Ovary (tissue), 9 donors: Measurements from ENCODE around the gene MATK. TPM values are rescaled to one million over a fixed set of nuclear protein-coding genes. Genes with fewer than 3 reads are reported as not detected.

ENCODE experiments used
- DNase-seq, 5 donors: peaks; one replicate each; pipeline ENCODE4 v3.0.0-alpha.2; 2019 to 2020
- H3K27ac ChIP-seq, 2 donors: fragments of 200-600 bp; one replicate each; pipeline versions ENCODE4 v1.5.1 to v1.8.0; 2019 to 2022
- H3K27me3 ChIP-seq: fragments of 200-600 bp; one replicate; pipeline ENCODE4 v1.8.0; 2022
- H3K36me3 ChIP-seq: fragments of 200-600 bp; sonication (generic); one replicate; pipeline ENCODE4 v1.5.1; 2019
- H3K4me1 ChIP-seq: one replicate; pipeline ENCODE4 v1.8.1; 2013; ENCODE audit warnings: mild to moderate bottlenecking, moderate library complexity; ENCODE audit not compliant: insufficient read depth
- H3K4me3 ChIP-seq: fragments of 200-600 bp; sonication (generic); one replicate; pipeline ENCODE4 v1.5.1; 2017
- H3K9me3 ChIP-seq, 2 donors: fragments of 200-600 bp in 1 of 2; sonication (generic) in 1 of 2; one replicate each; pipeline versions ENCODE4 v1.5.1 to v1.8.1; 2013 to 2019; ENCODE audit warnings: mild to moderate bottlenecking in 1 of 2, moderate library complexity in 1 of 2
- CTCF ChIP-seq, 3 donors: fragments of 450-650 bp in 2 of 3; fragments of 200-600 bp in 1 of 3; IDR thresholded peaks; one replicate each; pipeline versions ENCODE4 v1.5.1 to v1.8.0; 2016 to 2022; ENCODE audit warnings: antibody characterized with exemption in 3 of 3, mild to moderate bottlenecking in 1 of 3
- EP300 ChIP-seq: sonication (generic); formaldehyde crosslinking; IDR thresholded peaks from one replicate; pipeline ENCODE4 v1.6.1; 2017; ENCODE audit warnings: antibody characterized with exemption
- POLR2A ChIP-seq: fragments of 450-650 bp; IDR thresholded peaks from one replicate; pipeline ENCODE4 v1.6.1; 2017; ENCODE audit warnings: antibody characterized with exemption, mild to moderate bottlenecking, moderate library complexity
- WGBS, 3 donors: extraction: QIAGEN DNeasy Blood & Tissue Kit in 1 of 3; methylation state at CpG; one replicate each; pipeline versions ENCODE4 v1.1.5 to v1.1.7; 2013 to 2017; 5-methylcytosine and 5-hydroxymethylcytosine counted together
- intact Hi-C, 4 donors: fragments of 100-400 bp; cut with DNase I; formaldehyde crosslinking; loops; one replicate each; pipeline versions ENCODE4 v1.11.0 to v1.15.1; 2022 to 2023
- polyA plus RNA-seq, 2 donors: library from polyadenylated mRNA; stranded (reverse); fragments of 200-250 nt in 1 of 2; fragments of 350-450 nt in 1 of 2; fragmentation: Illumina TruSeq in 1 of 2; extraction: RNeasy Lipid Tissue Mini Kit (QIAGEN cat#74804) in 1 of 2; gene quantifications; one replicate each; pipeline ENCODE4 v1.2.3, GENCODE V29; 2013 to 2014
- total RNA-seq, 7 donors: library from RNA; depleted of rRNA in 2 of 7; stranded (reverse); fragments of >200 nt in 2 of 7; fragmentation: NEBNext Ultra II Directional in 3 of 7; extraction: Animal tissue kit (Norgen Biotek cat#: 25700) in 3 of 7; gene quantifications; one replicate each; pipeline versions ENCODE4 v1.1.0 to v1.2.4, GENCODE V29; 2016 to 2023
- donor health status: DM: no; HTN: no; CAD: no; lungs with moderate emphysema.
- donor health status: DM: no; HTN: no; CAD: no.
- donor health status: Bipolar disorder and iron deficiency.
- donor health status: DM: yes; HTN: yes; CAD: no.
- donor health status: DM: no; HTN: no; CAD: no.
- donor health status: DM: yes; HTN: yes; CAD: no.

MATK gene
- total and polyA plus RNA-seq, 9 donors = 0.25 to 1.4 (median 0.72) TPM

DNA sequence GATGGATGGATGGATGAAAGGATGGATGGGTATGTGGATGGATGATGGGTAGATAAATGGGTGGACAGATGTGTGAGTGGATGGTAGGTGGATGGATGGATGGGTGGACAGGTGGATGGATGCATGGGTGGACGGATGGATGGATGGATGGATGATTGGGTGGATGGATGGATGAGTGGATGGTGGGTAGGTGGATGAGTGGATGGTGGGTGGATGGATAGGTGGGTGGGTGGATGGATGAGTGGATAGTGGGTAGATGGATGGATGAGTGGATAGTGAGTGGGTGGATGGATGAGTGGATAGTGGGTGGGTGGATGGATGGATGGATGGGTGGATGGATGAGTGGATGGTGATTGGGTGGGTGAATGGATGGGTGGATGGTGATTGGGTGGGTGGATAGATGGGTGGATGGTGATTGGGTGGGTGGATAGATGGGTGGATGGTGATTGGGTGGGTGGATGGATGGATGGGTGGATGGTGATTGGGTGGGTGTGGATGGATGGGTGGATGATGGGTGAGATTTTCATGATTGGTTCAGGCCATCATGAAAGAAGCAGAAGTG lies 9.6 kb downstream of the MATK start:
- Histone ChIP-seq H3K4me3 (no peak overlapping the region), H3K4me1 (no peaks in the 10 kb centered on the region), H3K36me3 (no peaks in the 10 kb centered on the region), H3K27ac (no peak overlapping the region), H3K27me3 (no peaks in the 10 kb centered on the region), H3K9me3 (peaks cover 0 to 4% of the 10 kb centered on the region in 2 donors)
- WGBS, 3 donors = 80 to 93% (median 90%) methylated on average over 1 of the region's 1 CpG
- TF ChIP-seq EP300 (no peak), CTCF (IDR thresholded peaks at IDR 0.05) (no peak), POLR2A (no peak)
- DNase-seq = no peak
- intact Hi-C loops = no loop called here

GRCh38 chr19:3775831-3776230 lies 10.3 kb downstream of the MATK start:
- H3K36me3 ChIP-seq = no peaks in the 10 kb centered on the region
- no peak for TF ChIP-seq EP300
- no peak for TF ChIP-seq POLR2A
- TF ChIP-seq CTCF (IDR thresholded peaks at IDR 0.05) = no peak
- 89 to 100% (median 96%) methylated on average over 5 of the region's 5 CpGs for WGBS, 3 donors
- no peak for DNase-seq
- intact Hi-C loops = no loop called here
- H3K4me3 ChIP-seq = no peak overlapping the region
- H3K27me3 ChIP-seq = no peaks in the 10 kb centered on the region
- no peaks in the 10 kb centered on the region for H3K4me1 ChIP-seq
- H3K9me3 ChIP-seq = no peaks in the 10 kb centered on the region
- no peak overlapping the region for H3K27ac ChIP-seq

DNA sequence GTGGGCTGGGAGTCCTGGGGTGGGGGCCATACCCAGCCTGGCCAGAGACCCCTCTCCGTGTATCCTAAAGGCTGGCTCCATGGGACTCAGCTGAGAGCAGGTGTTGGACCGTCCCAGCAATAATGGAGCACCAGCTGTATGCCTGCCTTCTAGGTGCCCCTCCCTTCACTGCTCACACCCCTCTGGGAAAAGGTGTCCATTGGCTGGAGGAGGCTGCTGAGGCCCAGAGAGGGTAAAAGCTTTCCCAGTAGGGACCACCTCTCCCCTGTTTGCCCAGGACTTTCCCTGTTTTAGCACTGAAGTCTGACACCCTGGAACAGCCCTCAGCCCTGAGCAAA lies 10.8 kb downstream of the MATK start:
- TF ChIP-seq EP300 = no peak
- TF ChIP-seq POLR2A = no peak
- no peak for TF ChIP-seq CTCF (IDR thresholded peaks at IDR 0.05)
- intact Hi-C loops = no loop called here
- peaks cover under 1% of the 10 kb centered on the region for H3K4me1 ChIP-seq
- H3K27ac ChIP-seq = no peak overlapping the region
- no peaks in the 10 kb centered on the region for H3K36me3 ChIP-seq
- no peak for DNase-seq
- H3K9me3 ChIP-seq = no peaks in the 10 kb centered on the region
- WGBS, 3 donors = 44 to 56% (median 52%) methylated on average over 2 of the region's 2 CpGs
- H3K4me3 ChIP-seq = no peak overlapping the region
- H3K27me3 ChIP-seq = no peaks in the 10 kb centered on the region

DNA sequence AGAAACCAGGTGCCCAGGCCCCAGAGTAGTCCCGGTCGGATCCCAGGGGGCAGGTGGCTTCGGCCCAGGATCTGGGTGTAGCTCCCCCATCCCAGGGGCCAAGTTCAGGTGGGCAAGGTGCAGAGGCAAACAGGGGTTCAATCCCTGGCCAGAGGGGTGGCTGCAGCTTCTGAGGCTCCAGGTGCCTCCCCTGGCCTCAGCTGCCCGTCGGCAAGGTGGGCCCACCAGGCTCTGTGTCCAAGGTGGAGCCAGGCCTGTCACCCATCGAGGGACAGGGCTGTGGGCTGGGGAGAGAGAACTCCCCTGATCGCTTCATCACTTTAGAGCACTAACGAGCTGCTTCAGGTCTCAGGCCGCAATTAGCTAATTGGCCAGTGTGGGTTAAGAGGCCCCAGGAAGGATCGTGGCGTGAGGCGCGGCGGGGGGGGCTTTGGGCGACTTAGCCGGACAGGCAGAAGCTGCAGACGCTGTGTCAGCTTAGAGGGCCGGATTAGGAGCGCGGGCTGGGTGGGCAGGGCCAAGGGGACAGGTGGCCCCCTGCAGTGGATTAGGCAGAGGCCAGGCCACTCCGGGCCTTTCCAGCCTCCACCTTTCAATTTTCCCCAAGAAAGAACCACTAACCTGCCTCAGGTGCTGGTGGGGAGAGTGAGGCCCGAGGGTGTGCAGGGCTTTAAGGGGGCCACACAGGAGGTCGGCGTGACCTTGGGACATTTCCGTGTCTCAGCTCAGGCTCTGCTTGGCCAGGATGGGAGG lies 11.4 kb downstream of the MATK start:
- peaks cover 2% of the 10 kb centered on the region for H3K4me1 ChIP-seq
- intact Hi-C loops = no loop called here
- no peaks in the 10 kb centered on the region for H3K9me3 ChIP-seq
- no peak for DNase-seq
- no peak overlapping the region for H3K27ac ChIP-seq
- no peaks in the 10 kb centered on the region for H3K36me3 ChIP-seq
- TF ChIP-seq POLR2A (no peak), CTCF (IDR thresholded peaks at IDR 0.05) (no peak), EP300 (no peak)
- WGBS, 3 donors = 45 to 50% (median 46%) methylated on average over 25 of the region's 25 CpGs
- no peak overlapping the region for H3K4me3 ChIP-seq
- no peaks in the 10 kb centered on the region for H3K27me3 ChIP-seq
